Thoracic aorta (tissue), 2 donors: ENCODE data around the gene SMYD2. TPM values are rescaled to one million over a fixed set of nuclear protein-coding genes. Genes with fewer than 3 reads are reported as not detected.

Source experiments
- ATAC-seq: fragments of 150-250 bp; one replicate; pipeline ENCODE4 v1.8.0; 2017; ENCODE audit warnings: low read depth; ENCODE audit not compliant: insufficient number of reproducible peaks, low FRiP score
- DNase-seq: peaks from one replicate; pipeline ENCODE4 v3.0.0-alpha.2; 2020; ENCODE audit warnings: low spot score
- H3K27ac ChIP-seq, 2 donors: fragments of 200-600 bp; sonication (generic); 1 replicate in 1 of 2; 2 replicates in 1 of 2; pipeline ENCODE4 v1.5.1; 2016; ENCODE audit warnings: mild to moderate bottlenecking in 2 of 2, moderate library complexity in 2 of 2
- H3K27me3 ChIP-seq: fragments of 200-600 bp; sonication (generic); replicated peaks from 2 replicates; pipeline ENCODE4 v1.6.0; 2016; ENCODE audit warnings: mild to moderate bottlenecking; ENCODE audit not compliant: insufficient read depth
- H3K36me3 ChIP-seq: fragments of 200-600 bp; sonication (generic); one replicate; pipeline ENCODE4 v1.5.1; 2016
- H3K4me1 ChIP-seq, 2 donors: fragments of 200-600 bp; sonication (generic); 1 replicate in 1 of 2; 2 replicates in 1 of 2; pipeline versions ENCODE4 v1.5.1 to v1.6.0; 2016; ENCODE audit warnings: low read depth in 2 of 2, mild to moderate bottlenecking in 1 of 2; ENCODE audit not compliant: control insufficient read depth in 1 of 2
- H3K4me3 ChIP-seq: fragments of 200-600 bp; sonication (generic); 2 replicates; pipeline ENCODE4 v1.5.1; 2016; ENCODE audit warnings: mild to moderate bottlenecking
- H3K9me3 ChIP-seq: fragments of 200-600 bp; sonication (generic); 2 replicates; pipeline ENCODE4 v1.5.1; 2016
- CTCF ChIP-seq: fragments of 200-600 bp; sonication (generic); IDR thresholded peaks from one replicate; pipeline ENCODE4 v1.5.1; 2019; ENCODE audit warnings: antibody characterized with exemption
- total RNA-seq, 2 donors: library from RNA; depleted of rRNA; stranded (reverse); fragments of >200 nt; gene quantifications; one replicate each; pipeline versions ENCODE4 v1.1.0 to v1.2.3, GENCODE V29; 2016

SMYD2 gene
- total RNA-seq, 2 donors from 2014 or later: 10.9 to 13.4 TPM

GRCh38 chr1:214337511-214337910 lies 56.6 kb downstream of the SMYD2 start:
- DNase-seq: no peak
- no peak overlapping the region for H3K27ac ChIP-seq

GRCh38 chr1:214338212-214338611 lies 57.3 kb downstream of the SMYD2 start:
- Histone ChIP-seq H3K4me3 (no peak overlapping the region), H3K27me3 (no peaks in the 10 kb centered on the region), H3K4me1 (peaks cover 0 to 3% of the 10 kb centered on the region in 2 donors), H3K27ac (no peak overlapping the region), H3K36me3 (no peaks in the 10 kb centered on the region), H3K9me3 (no peaks in the 10 kb centered on the region)
- no peak for TF ChIP-seq CTCF
- ATAC-seq (no peak), DNase-seq (no peak)

More at GRCh38 chr1:214337511-214337910, 56.6 kb downstream of the SMYD2 start:
- no peaks in the 10 kb centered on the region for H3K36me3 ChIP-seq
- H3K9me3 ChIP-seq: no peaks in the 10 kb centered on the region
- H3K4me1 ChIP-seq: peaks cover 0 to 3% of the 10 kb centered on the region in 2 donors
- H3K27me3 ChIP-seq: no peaks in the 10 kb centered on the region
- no peak overlapping the region for H3K4me3 ChIP-seq
- ATAC-seq: no peak
- no peak for TF ChIP-seq CTCF

GRCh38 chr1:214341459-214341858 lies 60.5 kb downstream of the SMYD2 start:
- ATAC-seq (no peak), DNase-seq (no peak)
- H3K36me3 ChIP-seq: no peaks in the 10 kb centered on the region
- H3K9me3 ChIP-seq: no peaks in the 10 kb centered on the region
- no peak overlapping the region for H3K27ac ChIP-seq
- TF ChIP-seq CTCF: no peak
- H3K27me3 ChIP-seq: no peaks in the 10 kb centered on the region
- peaks cover 0 to 3% of the 10 kb centered on the region in 2 donors for H3K4me1 ChIP-seq
- H3K4me3 ChIP-seq: no peak overlapping the region

- H3K9me3 ChIP-seq: no peaks in the 10 kb centered on the region
- H3K36me3 ChIP-seq: no peaks in the 10 kb centered on the region
- H3K27me3 ChIP-seq: no peaks in the 10 kb centered on the region
- no peak overlapping the region for H3K27ac ChIP-seq
- no peak for ATAC-seq
- DNase-seq: no peak
- H3K4me1 ChIP-seq: peaks cover 0 to 3% of the 10 kb centered on the region in 2 donors
- no peak overlapping the region for H3K4me3 ChIP-seq
- no peak for TF ChIP-seq CTCF
Observed at GRCh38 chr1:214341932-214342331, 61.0 kb downstream of the SMYD2 start.

- no peak for ATAC-seq
- Histone ChIP-seq H3K27ac (no peak overlapping the region), H3K9me3 (no peaks in the 10 kb centered on the region), H3K4me3 (no peak overlapping the region), H3K27me3 (no peaks in the 10 kb centered on the region), H3K4me1 (no peaks in the 10 kb centered on the region), H3K36me3 (no peaks in the 10 kb centered on the region)
- no peak for TF ChIP-seq CTCF
- no peak for DNase-seq
Observed at GRCh38 chr1:214342525-214342924, 61.6 kb downstream of the SMYD2 start.
